GM12801 (cell line): ENCODE results near the gene TSPAN9.

Experiments used
- CTCF ChIP-seq: IDR thresholded peaks from one replicate; pipeline ENCODE4 v1.5.1; 2011; ENCODE audit warnings: control low read depth; ENCODE audit not compliant: insufficient read length; ENCODE audit errors: extremely low read depth

TSPAN9 gene

GRCh38 chr12:3251691-3252090 is 174.5 kb downstream of the TSPAN9 start:
- no peak for TF ChIP-seq CTCF

GRCh38 chr12:3252450-3252891 is 175.3 kb downstream of the TSPAN9 start:
- TF ChIP-seq CTCF, result no peak

- TF ChIP-seq CTCF, result no peak
These were observed 176.6 kb downstream of the TSPAN9 start for GRCh38 chr12:3253682-3254275.

- TF ChIP-seq CTCF, result no peak
These were observed 177.9 kb downstream of the TSPAN9 start for GRCh38 chr12:3255057-3255456.

GRCh38 chr12:3256103-3256631 is 179.0 kb downstream of the TSPAN9 start:
- no peak for TF ChIP-seq CTCF

GRCh38 chr12:3257411-3257810 is 180.2 kb downstream of the TSPAN9 start:
- TF ChIP-seq CTCF, result no peak

- no peak for TF ChIP-seq CTCF
These were observed 182.8 kb downstream of the TSPAN9 start for GRCh38 chr12:3259973-3260372.
